UCSD-AML1 (cell line): ENCODE data around the gene COL4A3.

Experiments
- DNase-seq: peaks from one replicate; lab custom pipeline; 2025; ENCODE audit not compliant: unreplicated experiment; lab: John Stamatoyannopoulos, UW

COL4A3 gene

DNA sequence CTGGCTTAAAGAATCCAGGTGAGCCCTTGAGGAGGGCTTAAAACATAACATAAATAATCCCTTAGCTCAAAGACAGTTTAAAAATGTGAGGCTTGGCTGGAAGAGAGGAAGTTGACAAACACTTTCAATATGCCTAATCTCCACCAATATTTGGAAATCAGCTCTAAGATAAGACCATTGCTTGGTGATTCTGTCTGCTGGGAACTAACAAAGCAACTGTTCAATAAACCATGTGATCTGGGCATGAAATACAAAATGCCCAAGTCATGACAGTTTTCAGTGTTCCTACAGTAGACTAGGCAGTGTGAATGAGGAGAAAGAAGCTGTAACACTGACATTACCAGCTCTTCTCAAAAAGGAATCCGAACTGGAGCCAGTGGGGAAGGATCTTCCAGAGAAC is 171.3 kb downstream of the COL4A3 start:
- DNase-seq = no peak

GRCh38 chr2:227337442-227337841 is 173.0 kb downstream of the COL4A3 start:
- DNase-seq = no peak

GRCh38 chr2:227339098-227339599 is 174.7 kb downstream of the COL4A3 start:
- DNase-seq = no peak

GRCh38 chr2:227340106-227340505 is 175.7 kb downstream of the COL4A3 start:
- DNase-seq = no peak

DNA sequence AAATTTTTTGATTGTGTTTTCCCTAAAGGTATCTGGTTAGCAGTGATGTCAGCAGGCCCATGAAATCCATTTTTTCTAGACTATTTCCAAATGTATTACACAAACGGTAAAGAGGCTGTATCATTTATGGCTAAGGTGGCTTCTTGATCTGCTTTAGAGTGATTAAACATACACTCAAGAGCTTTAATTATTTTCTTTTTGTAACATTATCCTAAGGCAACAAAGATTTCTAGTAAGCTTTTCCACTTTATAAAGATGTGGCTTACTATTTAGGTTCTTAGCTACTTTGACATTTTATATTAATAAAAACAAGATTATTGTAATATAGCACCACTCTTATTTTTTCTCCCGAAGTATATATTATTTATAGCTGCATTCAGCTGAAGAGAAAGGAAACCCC is 177.1 kb downstream of the COL4A3 start:
- DNase-seq = no peak

DNA sequence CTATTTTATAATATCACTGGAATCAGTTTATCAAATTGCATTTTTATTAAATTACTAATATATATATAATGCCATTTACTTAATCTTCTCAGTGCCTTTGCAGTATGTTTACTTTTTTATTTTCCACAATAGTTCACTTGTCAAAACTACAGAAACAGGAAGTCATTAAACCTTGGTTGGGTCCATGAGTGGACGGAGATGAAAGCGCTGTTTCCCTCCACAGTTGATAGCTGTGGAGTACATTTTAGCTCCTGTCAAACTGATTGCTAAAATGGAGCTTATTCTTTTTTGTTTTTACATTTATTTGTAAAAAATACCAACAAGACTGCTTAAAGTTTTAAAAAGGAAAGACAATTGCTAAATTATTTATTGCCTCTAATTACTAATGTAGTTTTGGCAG is 179.8 kb downstream of the COL4A3 start:
- DNase-seq = no peak

DNA sequence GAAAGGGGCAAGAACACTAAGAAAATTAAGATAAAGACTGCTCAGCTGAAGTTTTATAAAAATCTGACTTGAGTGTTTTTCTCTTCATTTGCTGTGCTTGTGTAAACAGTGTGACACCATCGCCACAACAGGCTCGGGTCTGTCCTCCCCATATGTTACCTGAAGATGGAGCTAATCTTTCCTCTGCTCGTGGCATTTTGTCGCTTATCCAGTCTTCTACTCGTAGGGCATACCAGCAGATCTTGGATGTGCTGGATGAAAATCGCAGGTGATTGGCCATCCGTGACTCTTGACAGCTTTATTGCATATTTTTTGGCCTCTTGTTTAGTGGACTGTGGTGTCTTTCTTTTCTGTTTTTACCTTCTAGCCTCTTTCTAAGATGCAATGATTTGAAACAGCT is 182.7 kb downstream of the COL4A3 start:
- no peak for DNase-seq

GRCh38 chr2:227348324-227348723 is 183.9 kb downstream of the COL4A3 start:
- DNase-seq = no peak

- no peak for DNase-seq
These were observed 185.7 kb downstream of the COL4A3 start for GRCh38 chr2:227349989-227350612.

DNA sequence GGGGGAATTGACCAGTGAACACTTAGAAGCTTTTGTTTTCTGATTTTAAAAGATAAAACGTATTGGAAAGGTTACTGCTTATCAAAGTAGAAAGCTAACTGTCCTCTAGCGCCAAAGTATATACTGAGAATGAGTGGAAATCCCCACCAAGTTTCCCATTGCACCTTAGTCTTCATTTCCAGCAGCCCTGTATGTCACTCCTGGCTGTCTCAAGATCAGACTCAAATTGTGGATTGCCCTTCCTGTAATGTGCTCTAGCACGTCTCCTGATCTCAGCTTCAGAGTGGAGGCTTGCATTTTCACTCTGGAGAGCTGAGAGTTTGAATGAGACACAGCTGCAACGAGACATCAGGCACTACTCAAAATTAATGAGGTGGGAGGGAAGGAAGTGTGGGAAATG is 187.2 kb downstream of the COL4A3 start:
- DNase-seq = no peak

- no peak for DNase-seq
These were observed 195.9 kb downstream of the COL4A3 start for GRCh38 chr2:227360351-227360750.

DNA sequence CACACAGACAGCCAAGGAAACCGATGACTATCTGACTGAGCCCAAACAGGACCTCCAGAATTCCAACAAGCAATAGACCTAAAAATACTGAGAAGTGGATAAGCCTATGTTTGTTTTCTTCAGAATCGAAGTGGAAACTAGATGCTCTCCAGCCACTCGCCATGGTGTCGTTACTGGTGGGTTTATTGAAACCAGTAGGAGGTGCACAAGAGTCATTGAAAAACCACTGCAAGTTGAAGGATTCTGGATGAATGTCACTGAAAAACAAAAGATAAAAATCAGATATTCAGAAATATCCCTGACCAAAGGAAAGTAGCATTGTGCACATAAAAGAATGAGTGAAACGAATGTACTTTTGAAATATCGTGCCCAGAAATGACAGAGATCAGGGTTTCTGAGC is 199.3 kb downstream of the COL4A3 start:
- no peak for DNase-seq
